LNCaP clone FGC (cell line): ENCODE data around the gene CNGB1.

ENCODE experiments used
- DNase-seq: peaks from one replicate; pipeline ENCODE4 v3.0.0-alpha.2; 2011; ENCODE audit warnings: low read depth
- H3K4me3 ChIP-seq: 2 replicates; pipeline ENCODE4 v1.5.1; 2011; ENCODE audit warnings: mild to moderate bottlenecking, low read depth, low read length, control low read depth
- CTCF ChIP-seq: IDR thresholded peaks from 2 replicates; pipeline ENCODE4 v1.5.1; 2012; ENCODE audit warnings: mild to moderate bottlenecking; ENCODE audit not compliant: control insufficient read depth, insufficient read depth; ENCODE audit errors: extremely low read depth

CNGB1 gene

GRCh38 chr16:57970970-57971369 is at the start of gene CNGB1:
Gene CNGB1, minus strand, starts transcription at chr16:57971128. Its CDS starts 3,842 bp downstream, at chr16:57967286.
- no peak for TF ChIP-seq CTCF
- no peak for DNase-seq
- no peak within 1 kb of the TSS for H3K4me3 ChIP-seq

DNA sequence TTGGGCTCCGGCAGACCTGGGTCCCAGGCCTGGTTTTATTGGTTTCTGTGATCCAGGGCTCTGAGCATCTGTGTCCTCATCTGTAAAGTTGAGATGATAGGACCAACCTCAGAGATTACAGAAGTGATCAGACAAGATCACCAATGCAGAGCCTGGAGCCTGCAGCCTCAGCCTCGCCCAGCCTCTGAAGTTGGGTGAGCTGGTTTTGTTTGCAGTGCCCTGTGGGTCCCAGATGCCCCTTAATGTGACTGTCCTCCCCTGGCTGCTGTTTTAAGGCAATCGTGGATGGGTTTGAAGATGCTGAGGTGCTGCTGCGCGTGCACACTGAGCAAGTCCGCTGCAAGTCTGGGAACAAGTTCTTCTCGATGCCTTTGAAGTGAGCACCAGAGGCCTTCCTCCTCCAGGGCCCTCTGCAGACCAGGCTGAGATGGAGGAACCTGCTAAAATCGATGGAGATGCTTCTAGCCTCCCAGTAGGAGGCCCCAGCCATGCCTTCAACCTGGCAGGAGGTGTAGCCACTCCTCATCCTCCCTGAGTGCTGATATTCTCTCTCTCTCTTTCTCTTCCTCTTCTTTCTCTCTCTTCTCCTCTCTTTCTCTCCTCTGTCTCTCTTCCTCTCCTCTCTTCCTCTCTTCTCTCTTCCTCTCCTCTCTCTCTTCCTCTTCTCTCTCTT is 49.1 kb upstream of the CNGB1 start:
- TF ChIP-seq CTCF: no peak
- DNase-seq: no peak

DNA sequence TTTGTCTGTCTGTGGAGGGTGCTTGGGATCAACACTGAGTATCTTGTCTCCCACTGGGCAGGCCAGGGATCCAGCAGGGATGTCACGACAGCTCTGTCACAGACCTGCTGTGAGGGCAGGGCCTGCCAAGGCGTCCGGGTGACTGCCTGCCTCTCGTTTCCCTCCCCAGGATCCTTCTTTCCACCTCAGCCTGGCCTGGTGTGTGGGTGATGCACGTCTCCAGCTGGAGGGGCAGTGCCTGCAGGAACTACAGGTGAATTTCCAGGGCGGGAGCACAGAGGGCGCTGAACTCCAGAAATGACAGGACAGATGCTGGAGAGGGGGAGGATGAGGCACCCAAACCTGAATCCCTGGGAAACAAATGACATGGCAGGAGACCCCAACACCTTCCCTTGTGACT is 47.9 kb upstream of the CNGB1 start:
- no peak overlapping the region for H3K4me3 ChIP-seq
- DNase-seq: no peak
- no peak for TF ChIP-seq CTCF

More for the DNA sequence above, 49.1 kb upstream of the CNGB1 start:
- no peak overlapping the region for H3K4me3 ChIP-seq

DNA sequence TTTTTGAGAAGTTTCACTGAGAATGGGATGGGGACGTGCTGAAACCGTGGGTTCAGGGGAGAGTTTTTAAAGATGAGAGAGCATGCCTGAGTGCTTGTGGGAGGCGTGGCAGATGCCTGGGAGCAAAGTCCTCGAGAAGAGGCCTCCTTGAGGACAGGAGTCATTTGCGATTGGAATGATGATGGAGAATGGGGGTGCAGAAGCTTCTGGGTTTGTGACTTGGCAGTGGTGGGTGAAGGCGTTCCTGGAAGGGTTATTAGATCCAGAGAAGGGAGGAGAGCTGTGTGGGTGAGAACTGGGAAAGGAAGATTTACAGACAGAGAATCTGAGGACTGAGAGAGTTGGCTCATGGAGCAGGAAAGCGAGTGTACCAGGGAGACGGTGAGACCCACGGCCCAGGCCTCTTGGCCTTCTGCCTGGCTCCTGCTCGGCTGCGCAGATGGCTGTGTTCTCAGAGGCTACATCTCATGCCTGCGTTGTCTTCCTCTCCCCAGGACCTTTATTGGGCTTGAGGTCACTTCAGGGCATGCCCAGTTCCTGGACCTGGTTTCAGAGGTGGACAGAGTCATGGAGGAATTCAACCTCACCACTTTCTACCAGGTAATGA is 46.0 kb upstream of the CNGB1 start:
- DNase-seq: no peak
- no peak overlapping the region for H3K4me3 ChIP-seq
- TF ChIP-seq CTCF: no peak

DNA sequence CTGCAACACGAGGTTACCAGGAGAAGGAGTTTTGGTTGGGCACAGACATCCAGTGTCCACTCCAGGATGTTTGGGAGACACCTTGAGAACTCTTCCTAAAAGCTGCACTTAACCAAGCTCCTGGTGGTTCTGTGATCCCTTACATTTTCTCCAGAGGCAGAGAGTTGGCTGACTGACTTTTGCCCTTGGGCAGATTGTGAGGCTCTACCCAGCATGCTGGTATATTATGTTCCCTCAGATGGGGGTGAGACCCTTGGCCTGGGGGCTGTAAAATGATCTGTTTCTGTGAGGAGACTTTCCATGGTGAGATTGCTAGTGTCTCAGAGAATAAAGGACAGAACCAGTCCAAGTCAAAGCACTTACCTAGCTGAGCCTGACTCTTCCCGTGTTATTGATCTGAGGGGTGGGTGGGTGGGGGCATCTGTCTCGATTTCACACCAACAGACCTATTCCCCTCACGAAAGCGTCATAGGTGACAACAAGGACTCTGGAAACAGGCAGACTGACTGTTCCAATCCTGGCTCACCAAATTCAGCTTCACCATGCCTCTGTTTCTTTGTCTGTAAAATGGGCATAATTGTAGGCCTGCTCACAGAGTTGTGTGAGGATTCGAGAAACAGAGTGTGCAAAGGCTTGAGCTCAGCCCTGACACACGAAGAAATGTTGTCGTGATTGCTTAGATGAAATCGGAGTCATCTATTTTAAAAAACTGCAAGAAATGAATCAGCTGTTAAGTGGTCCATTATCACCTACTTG is 42.5 kb upstream of the CNGB1 start:
- DNase-seq: no peak
- H3K4me3 ChIP-seq: no peak overlapping the region
- TF ChIP-seq CTCF: no peak

GRCh38 chr16:58012481-58012880 is 41.6 kb upstream of the CNGB1 start:
- DNase-seq: no peak
- H3K4me3 ChIP-seq: no peak overlapping the region
- no peak for TF ChIP-seq CTCF

DNA sequence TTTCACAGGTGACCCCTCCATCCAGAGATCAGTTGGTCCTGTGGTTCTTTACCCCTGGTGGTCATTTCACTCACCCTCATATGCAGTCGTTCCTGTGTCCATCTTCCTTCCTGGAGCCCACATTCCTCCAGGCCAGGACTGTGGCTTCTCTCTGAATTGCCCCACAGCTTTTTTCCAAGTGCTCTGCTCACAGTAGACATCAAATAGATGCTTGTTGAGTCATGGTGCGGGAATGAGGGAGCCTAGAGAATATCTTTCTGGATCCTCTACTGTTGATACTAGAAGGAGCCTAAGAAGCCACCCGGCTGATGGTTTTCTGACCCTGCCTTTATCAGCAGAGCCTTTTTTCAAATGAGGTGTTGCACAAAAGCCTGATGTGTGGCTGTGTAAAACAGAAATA is 40.7 kb upstream of the CNGB1 start:
- no peak for DNase-seq
- H3K4me3 ChIP-seq: no peak overlapping the region
- no peak for TF ChIP-seq CTCF
